Measurements from ENCODE around the gene ACADL. TPM values are rescaled to one million over a fixed set of nuclear protein-coding genes. Genes with fewer than 3 reads are reported as not detected.

ACADL gene
- total RNA-seq, 1 donor from 2014 or later: 1.5 TPM

GRCh38 chr2:210230984-210231383 lies 5.7 kb upstream of the ACADL start:
- H3K4me3 ChIP-seq (ENCODE audit: low read depth, low read length): no peak overlapping the region
- TF ChIP-seq, protein P1, sequence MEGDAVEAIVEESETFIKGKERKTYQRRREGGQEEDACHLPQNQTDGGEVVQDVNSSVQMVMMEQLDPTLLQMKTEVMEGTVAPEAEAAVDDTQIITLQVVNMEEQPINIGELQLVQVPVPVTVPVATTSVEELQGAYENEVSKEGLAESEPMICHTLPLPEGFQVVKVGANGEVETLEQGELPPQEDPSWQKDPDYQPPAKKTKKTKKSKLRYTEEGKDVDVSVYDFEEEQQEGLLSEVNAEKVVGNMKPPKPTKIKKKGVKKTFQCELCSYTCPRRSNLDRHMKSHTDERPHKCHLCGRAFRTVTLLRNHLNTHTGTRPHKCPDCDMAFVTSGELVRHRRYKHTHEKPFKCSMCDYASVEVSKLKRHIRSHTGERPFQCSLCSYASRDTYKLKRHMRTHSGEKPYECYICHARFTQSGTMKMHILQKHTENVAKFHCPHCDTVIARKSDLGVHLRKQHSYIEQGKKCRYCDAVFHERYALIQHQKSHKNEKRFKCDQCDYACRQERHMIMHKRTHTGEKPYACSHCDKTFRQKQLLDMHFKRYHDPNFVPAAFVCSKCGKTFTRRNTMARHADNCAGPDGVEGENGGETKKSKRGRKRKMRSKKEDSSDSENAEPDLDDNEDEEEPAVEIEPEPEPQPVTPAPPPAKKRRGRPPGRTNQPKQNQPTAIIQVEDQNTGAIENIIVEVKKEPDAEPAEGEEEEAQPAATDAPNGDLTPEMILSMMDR (IDR thresholded peaks at IDR 0.05; ENCODE audit: insufficient read depth, low read length, poor library complexity, severe bottlenecking): no peak
- no peak for DNase-seq (ENCODE audit: low read depth)
- no peaks in the 10 kb centered on the region for H3K27me3 ChIP-seq (ENCODE audit: control insufficient read depth, insufficient read depth, low read length)
- H3K36me3 ChIP-seq (ENCODE audit: control insufficient read depth, insufficient read depth, low read length): no peaks in the 10 kb centered on the region

- Histone ChIP-seq H3K4me3 (ENCODE audit: low read depth, low read length) (no peak overlapping the region), H3K36me3 (ENCODE audit: control insufficient read depth, insufficient read depth, low read length) (no peaks in the 10 kb centered on the region), H3K27me3 (ENCODE audit: control insufficient read depth, insufficient read depth, low read length) (no peaks in the 10 kb centered on the region)
- TF ChIP-seq, protein P1 (IDR thresholded peaks at IDR 0.05; ENCODE audit: insufficient read depth, low read length, poor library complexity, severe bottlenecking): no peak
- DNase-seq (ENCODE audit: low read depth): no peak
Observed at GRCh38 chr2:210230518-210230917, 5.3 kb upstream of the ACADL start.

DNA sequence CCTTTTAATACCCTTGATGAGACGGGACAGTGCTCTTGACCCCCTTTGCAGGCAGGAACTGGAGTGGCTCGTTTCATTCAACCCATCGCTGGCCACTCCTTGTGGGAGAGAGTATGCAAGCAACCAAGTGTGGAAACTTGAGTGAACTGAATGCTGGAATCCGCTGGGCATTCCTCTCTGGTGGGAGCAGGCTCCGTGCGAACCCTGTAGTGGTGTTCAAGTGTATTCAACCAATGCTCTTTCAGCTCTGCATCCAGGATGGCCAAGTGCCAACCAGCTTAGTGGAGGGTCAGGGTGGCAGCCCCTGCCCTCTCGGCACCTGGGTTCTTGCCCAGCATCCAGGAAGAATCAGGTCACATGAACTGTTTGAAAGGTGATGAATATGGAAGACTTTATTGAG lies 3.3 kb upstream of the ACADL start:
- no peak for DNase-seq (ENCODE audit: low read depth)
- H3K27me3 ChIP-seq (ENCODE audit: control insufficient read depth, insufficient read depth, low read length): peaks cover 4% of the 10 kb centered on the region
- H3K36me3 ChIP-seq (ENCODE audit: control insufficient read depth, insufficient read depth, low read length): no peaks in the 10 kb centered on the region
- TF ChIP-seq, protein P1 (IDR thresholded peaks at IDR 0.05; ENCODE audit: insufficient read depth, low read length, poor library complexity, severe bottlenecking): no peak
- H3K4me3 ChIP-seq (ENCODE audit: low read depth, low read length): no peak overlapping the region

DNA sequence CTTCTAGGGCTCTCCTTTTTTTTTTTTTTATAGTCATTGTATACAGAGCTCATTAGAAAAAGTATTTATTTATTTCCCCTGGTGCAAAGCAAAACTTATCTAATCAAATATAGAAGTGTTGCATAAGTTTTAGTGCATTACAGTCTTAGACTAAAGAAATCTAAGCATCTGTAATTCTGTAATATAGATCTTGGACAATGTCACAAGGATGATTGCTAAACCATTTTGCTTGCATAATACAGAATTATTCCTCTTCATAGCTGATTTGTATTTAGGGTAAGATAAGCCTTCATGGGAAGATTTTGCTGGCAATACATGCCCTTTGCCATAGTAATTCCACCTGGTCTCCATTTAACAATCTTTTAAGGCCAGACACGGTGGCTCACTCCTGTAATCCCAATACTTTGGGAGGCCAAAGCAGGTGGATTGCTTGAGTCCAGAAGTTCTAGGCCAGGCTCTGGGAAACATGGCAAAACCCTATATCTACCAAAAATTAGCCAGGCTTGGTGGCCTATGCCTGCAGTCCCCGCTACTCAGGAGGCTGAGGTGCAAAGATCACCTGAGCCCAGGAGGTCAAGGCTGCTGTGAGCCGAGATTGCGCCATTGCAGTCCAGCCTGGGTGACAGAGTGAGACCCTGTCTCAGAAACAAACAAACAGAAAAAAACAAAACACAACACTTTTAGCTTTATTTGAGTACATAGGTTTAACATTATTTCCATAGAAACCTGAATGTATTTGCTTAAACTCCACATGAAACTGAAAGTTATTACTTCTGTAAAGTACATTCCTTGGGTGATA lies 2.2 kb upstream of the ACADL start:
- H3K36me3 ChIP-seq (ENCODE audit: control insufficient read depth, insufficient read depth, low read length): no peaks in the 10 kb centered on the region
- no peak for DNase-seq (ENCODE audit: low read depth)
- TF ChIP-seq, protein P1 (IDR thresholded peaks at IDR 0.05; ENCODE audit: insufficient read depth, low read length, poor library complexity, severe bottlenecking): no peak
- peaks cover 4% of the 10 kb centered on the region for H3K27me3 ChIP-seq (ENCODE audit: control insufficient read depth, insufficient read depth, low read length)
- H3K4me3 ChIP-seq (ENCODE audit: low read depth, low read length): no peak overlapping the region

- no peaks in the 10 kb centered on the region for H3K36me3 ChIP-seq (ENCODE audit: control insufficient read depth, insufficient read depth, low read length)
- TF ChIP-seq, protein P1 (IDR thresholded peaks at IDR 0.05; ENCODE audit: insufficient read depth, low read length, poor library complexity, severe bottlenecking): no peak
- DNase-seq (ENCODE audit: low read depth): peak; percentile 5
- H3K4me3 ChIP-seq (ENCODE audit: low read depth, low read length): no peak overlapping the region
- H3K27me3 ChIP-seq (ENCODE audit: control insufficient read depth, insufficient read depth, low read length): peaks cover 4% of the 10 kb centered on the region
Observed at GRCh38 chr2:210226223-210226622, 976 bp upstream of the ACADL start.

- Histone ChIP-seq H3K27me3 (ENCODE audit: control insufficient read depth, insufficient read depth, low read length) (peaks cover 4% of the 10 kb centered on the region), H3K4me3 (ENCODE audit: low read depth, low read length) (peak overlapping the region; percentile 58), H3K36me3 (ENCODE audit: control insufficient read depth, insufficient read depth, low read length) (no peaks in the 10 kb centered on the region)
- DNase-seq (ENCODE audit: low read depth): no peak
- TF ChIP-seq, protein P1 (IDR thresholded peaks at IDR 0.05; ENCODE audit: insufficient read depth, low read length, poor library complexity, severe bottlenecking): no peak
Observed at GRCh38 chr2:210224591-210224940, 681 bp downstream of the ACADL start.
